ENCODE results near the gene ISL2. TPM values are rescaled to one million over a fixed set of nuclear protein-coding genes. Genes with fewer than 3 reads are reported as not detected.

The ISL2 gene
- total RNA-seq, 4 donors from 2014 or later = 1.3 to 1.4 TPM; not detected in 2

GRCh38 chr15:76338486-76339304 is 2.1 kb downstream of the ISL2 start:
- Histone ChIP-seq H3K4me3 (peak overlapping the region in 3 of 4 donors; percentile 14 to 56 (median 27)), H3K4me1 (peaks cover 4 to 84% (median 69%) of the 10 kb centered on the region in 4 donors), H3K36me3 (no peaks in the 10 kb centered on the region), H3K9me3 (no peaks in the 10 kb centered on the region), H3K27me3 (peaks cover 100% of the 10 kb centered on the region), H3K27ac (peak overlapping the region in 2 of 4 donors; percentile 39 to 70)
- no peak for TF ChIP-seq POLR2A (IDR thresholded peaks at IDR 0.05)
- no peak for TF ChIP-seq POLR2AphosphoS5 (IDR thresholded peaks at IDR 0.05)
- TF ChIP-seq EP300 (IDR thresholded peaks at IDR 0.05; ENCODE audit: low read depth) = no peak
- TF ChIP-seq CTCF (IDR thresholded peaks at IDR 0.05) = no peak
- intact Hi-C loops (cut with DNase I; ENCODE audit: low total_unique reads) (loop anchor here (10.0 kb wide), 1 partner anchor 144 kb away; no protein-coding TSS in a partner anchor), in situ Hi-C loops (cut with MboI; ENCODE audit: low pct_ligation_motif_present in 1 of 4, low pct_unique_long_range_greater_than_20kb in 1 of 4, low sequenced_read_pairs in 3 of 4) (loop anchor here in 1 of 4 donors (25.0 kb wide), 1 partner anchor 151 kb away; no protein-coding TSS in a partner anchor)
- WGBS, 2 donors (ENCODE audit: low coverage in 1 of 2) = 36 to 80% methylated on average over 1 to 12 of the region's 26 CpGs
- DNase-seq = no peak

GRCh38 chr15:76339305-76340197 is 3.0 kb downstream of the ISL2 start:
- Histone ChIP-seq H3K9me3 (no peaks in the 10 kb centered on the region), H3K4me1 (peaks cover 4 to 84% (median 69%) of the 10 kb centered on the region in 4 donors), H3K27me3 (peaks cover 100% of the 10 kb centered on the region), H3K27ac (peak overlapping the region; percentile 26 to 70 (median 36)), H3K36me3 (no peaks in the 10 kb centered on the region), H3K4me3 (peak overlapping the region; percentile 17 to 56 (median 24))
- no peak for TF ChIP-seq POLR2AphosphoS5 (IDR thresholded peaks at IDR 0.05)
- no peak for TF ChIP-seq EP300 (IDR thresholded peaks at IDR 0.05; ENCODE audit: low read depth)
- 11 to 16% methylated on average over 20 to 47 of the region's 48 CpGs for WGBS, 2 donors (ENCODE audit: low coverage in 1 of 2)
- intact Hi-C loops (cut with DNase I; ENCODE audit: low total_unique reads) = loop anchor here (2.0 to 10.0 kb wide), 2 partner anchors 53 to 145 kb away; no protein-coding TSS in a partner anchor
- peak; percentile 23 for DNase-seq
- in situ Hi-C loops (cut with MboI; ENCODE audit: low pct_ligation_motif_present in 1 of 4, low pct_unique_long_range_greater_than_20kb in 1 of 4, low sequenced_read_pairs in 3 of 4) = loop anchor here in 1 of 4 donors (25.0 kb wide), 1 partner anchor 152 kb away; no protein-coding TSS in a partner anchor

GRCh38 chr15:76340198-76340802 is 3.7 kb downstream of the ISL2 start:
- H3K27me3 ChIP-seq = peaks cover 100% of the 10 kb centered on the region
- no peak for TF ChIP-seq CTCF (IDR thresholded peaks at IDR 0.05)
- peak in 2 of 3 donors; percentile 72 to 82 for TF ChIP-seq POLR2AphosphoS5 (IDR thresholded peaks at IDR 0.05)
- TF ChIP-seq EP300 (IDR thresholded peaks at IDR 0.05; ENCODE audit: low read depth) = no peak
- H3K36me3 ChIP-seq = no peaks in the 10 kb centered on the region
- H3K4me1 ChIP-seq = peaks cover 4 to 83% (median 67%) of the 10 kb centered on the region in 4 donors
- H3K9me3 ChIP-seq = no peaks in the 10 kb centered on the region
- H3K27ac ChIP-seq = peak overlapping the region; percentile 26 to 62 (median 36)
- peak; percentile 28 for DNase-seq
- WGBS, 2 donors (ENCODE audit: low coverage in 1 of 2) = 15% methylated on average over 47 of the region's 53 CpGs; no CpG with 5 or more reads in 1 of the 2 donors
- intact Hi-C loops (cut with DNase I; ENCODE audit: low total_unique reads) = loop anchor here (2.0 kb wide), 1 partner anchor 53 kb away; no protein-coding TSS in a partner anchor
- peak overlapping the region; percentile 17 to 56 (median 24) for H3K4me3 ChIP-seq
- in situ Hi-C loops (cut with MboI; ENCODE audit: low pct_ligation_motif_present in 1 of 4, low pct_unique_long_range_greater_than_20kb in 1 of 4, low sequenced_read_pairs in 3 of 4) = loop anchor here in 1 of 4 donors (25.0 kb wide), 1 partner anchor 153 kb away; no protein-coding TSS in a partner anchor

GRCh38 chr15:76340803-76341365 is 4.3 kb downstream of the ISL2 start:
- no peaks in the 10 kb centered on the region for H3K9me3 ChIP-seq
- H3K27me3 ChIP-seq = peaks cover 99% of the 10 kb centered on the region
- peak; percentile 62 for DNase-seq
- peaks cover 4 to 82% (median 67%) of the 10 kb centered on the region in 4 donors for H3K4me1 ChIP-seq
- no peaks in the 10 kb centered on the region for H3K36me3 ChIP-seq
- WGBS, 2 donors (ENCODE audit: low coverage in 1 of 2) = 35% methylated on average over 26 of the region's 35 CpGs; no CpG with 5 or more reads in 1 of the 2 donors
- in situ Hi-C loops (cut with MboI; ENCODE audit: low pct_ligation_motif_present in 1 of 4, low pct_unique_long_range_greater_than_20kb in 1 of 4, low sequenced_read_pairs in 3 of 4) = loop anchor here in 1 of 4 donors (25.0 kb wide), 1 partner anchor 154 kb away; no protein-coding TSS in a partner anchor
- peak overlapping the region in 3 of 4 donors; percentile 20 to 56 (median 28) for H3K4me3 ChIP-seq
- TF ChIP-seq POLR2AphosphoS5 (IDR thresholded peaks at IDR 0.05) = peak in 1 of 3 donors; percentile 27
- no peak for TF ChIP-seq POLR2A (IDR thresholded peaks at IDR 0.05)
- TF ChIP-seq EP300 (IDR thresholded peaks at IDR 0.05; ENCODE audit: low read depth) = no peak
- TF ChIP-seq CTCF (IDR thresholded peaks at IDR 0.05) = peak in 3 of 5 experiments; percentile 15 to 31 (median 23)
- peak overlapping the region in 1 of 4 donors; percentile 62 for H3K27ac ChIP-seq
- intact Hi-C loops (cut with DNase I; ENCODE audit: low total_unique reads) = loop anchor here (2.0 kb wide), 1 partner anchor 54 kb away; no protein-coding TSS in a partner anchor
